HK-2 (cell line): Measurements from ENCODE around the gene DLGAP4.

Source experiments
- DNase-seq: peaks from one replicate; pipeline ENCODE4 v3.0.0-alpha.2; 2018; ENCODE audit not compliant: unreplicated experiment

Gene DLGAP4, protein sequence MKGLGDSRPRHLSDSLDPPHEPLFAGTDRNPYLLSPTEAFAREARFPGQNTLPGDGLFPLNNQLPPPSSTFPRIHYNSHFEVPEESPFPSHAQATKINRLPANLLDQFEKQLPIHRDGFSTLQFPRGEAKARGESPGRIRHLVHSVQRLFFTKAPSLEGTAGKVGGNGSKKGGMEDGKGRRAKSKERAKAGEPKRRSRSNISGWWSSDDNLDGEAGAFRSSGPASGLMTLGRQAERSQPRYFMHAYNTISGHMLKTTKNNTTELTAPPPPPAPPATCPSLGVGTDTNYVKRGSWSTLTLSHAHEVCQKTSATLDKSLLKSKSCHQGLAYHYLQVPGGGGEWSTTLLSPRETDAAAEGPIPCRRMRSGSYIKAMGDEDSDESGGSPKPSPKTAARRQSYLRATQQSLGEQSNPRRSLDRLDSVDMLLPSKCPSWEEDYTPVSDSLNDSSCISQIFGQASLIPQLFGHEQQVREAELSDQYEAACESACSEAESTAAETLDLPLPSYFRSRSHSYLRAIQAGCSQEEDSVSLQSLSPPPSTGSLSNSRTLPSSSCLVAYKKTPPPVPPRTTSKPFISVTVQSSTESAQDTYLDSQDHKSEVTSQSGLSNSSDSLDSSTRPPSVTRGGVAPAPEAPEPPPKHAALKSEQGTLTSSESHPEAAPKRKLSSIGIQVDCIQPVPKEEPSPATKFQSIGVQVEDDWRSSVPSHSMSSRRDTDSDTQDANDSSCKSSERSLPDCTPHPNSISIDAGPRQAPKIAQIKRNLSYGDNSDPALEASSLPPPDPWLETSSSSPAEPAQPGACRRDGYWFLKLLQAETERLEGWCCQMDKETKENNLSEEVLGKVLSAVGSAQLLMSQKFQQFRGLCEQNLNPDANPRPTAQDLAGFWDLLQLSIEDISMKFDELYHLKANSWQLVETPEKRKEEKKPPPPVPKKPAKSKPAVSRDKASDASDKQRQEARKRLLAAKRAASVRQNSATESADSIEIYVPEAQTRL

DNA sequence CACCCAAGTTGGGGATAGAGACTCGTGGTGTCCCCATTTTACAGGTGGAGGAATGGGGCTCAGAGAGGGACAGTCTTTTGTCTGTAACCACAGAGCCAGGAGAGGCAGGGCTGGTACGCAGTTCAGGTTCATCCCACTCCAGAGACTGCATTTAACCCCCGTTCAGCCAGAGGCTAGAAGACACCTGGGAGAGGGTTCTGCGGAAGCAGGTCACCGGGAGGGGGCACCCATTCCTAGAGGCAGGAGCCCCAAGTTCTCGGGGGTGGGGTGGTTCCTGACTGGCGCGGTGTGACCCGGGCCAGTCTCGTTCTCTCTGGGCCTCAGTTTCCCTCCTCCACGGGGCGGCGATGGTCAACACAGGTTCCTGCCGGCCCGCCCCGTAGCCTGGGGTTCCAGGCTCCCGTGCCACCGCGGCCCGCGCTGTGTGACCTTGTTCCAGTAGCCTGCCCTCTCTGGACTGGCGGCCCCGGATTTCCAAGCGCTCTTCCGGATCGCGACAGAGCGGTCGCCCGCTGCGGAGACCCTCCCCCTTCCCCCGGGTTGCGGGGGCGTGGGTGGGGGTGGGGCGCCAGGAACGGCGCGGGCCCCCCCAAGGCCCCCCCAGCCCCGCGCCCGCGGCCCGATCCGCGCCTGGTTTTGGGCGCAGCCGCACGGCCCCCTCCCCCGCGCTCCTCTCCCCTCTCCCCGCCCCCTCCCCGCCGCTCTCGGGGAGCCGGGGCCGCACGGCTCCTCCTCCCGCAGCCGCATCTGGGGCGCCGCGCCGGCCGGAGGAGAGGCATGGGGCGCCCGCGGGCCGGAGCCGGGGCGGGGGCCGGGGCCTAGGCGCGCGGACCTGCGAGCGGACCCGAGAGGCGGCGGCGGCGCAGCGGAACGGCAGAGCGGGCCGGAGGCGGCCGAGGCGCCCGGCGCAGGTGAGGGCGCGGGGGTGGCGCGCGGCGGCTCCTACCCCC is at the start of gene DLGAP4:
TSS of gene DLGAP4 (plus strand) at position 738 of the 950 bp plus-strand sequence. CDS start 125,379 bp downstream, outside the sequence.
- DNase-seq, result no peak

DNA sequence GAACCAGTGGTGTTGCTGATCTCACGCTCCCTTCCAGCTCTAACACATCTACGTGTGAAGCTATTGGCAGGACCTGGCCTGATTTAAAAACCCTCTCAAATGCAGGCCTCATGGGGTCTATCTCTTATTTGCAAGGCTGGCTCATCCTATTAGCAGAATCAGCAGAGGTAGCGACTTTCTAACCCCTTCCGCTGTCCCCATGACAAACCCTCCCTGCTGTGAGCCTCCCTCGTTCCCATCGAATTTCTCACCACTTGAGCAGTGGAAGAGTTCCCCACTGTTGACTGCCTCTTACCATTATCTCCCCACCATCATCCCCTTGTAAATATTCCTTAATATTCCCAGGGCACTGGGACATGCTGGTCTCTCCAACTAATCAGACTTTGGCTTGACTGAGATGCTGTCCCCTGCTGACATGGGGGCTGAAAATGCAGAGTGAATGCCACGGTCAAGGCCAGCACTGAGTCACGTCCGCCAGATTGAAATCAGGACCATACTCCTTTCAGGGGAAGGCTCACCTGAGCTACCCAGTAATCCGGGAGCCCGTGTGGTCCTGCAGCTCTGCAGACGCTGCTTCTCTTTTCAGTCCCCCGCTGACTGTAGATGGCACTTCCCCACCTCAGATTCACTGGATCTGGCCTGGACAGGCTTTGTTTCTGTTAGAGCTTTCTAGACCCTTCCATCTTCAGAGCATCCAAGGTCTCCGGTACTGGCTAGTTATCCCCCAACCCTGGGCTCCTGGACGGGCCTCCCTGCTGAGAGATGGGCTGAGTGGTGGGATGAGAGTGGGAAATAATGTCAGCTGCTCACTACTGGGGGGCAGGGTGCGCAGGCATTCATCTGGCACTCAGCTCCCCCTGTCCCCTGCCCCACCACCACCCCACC is 46.7 kb upstream of the DLGAP4 start:
- no peak for DNase-seq

DNA sequence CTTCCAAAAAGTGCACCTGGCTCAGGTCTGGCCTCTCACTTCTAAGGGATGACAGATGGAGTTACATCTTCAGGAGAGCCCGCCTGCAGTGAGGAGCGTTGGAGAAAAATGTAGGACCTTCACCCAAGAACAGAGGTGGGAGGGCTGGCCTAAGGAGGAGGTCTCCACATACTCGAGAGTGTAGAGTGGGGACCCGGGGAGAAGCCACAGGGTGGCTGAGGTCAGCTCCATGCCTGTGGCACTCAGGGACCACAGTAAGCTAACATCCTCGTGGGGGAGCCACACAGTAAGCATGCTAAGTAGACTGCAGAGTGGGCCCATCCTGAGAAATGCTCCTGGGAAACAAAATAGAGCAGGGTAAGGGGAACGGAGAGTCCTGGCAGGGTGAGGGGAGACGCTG is 45.8 kb upstream of the DLGAP4 start:
- no peak for DNase-seq

DNA sequence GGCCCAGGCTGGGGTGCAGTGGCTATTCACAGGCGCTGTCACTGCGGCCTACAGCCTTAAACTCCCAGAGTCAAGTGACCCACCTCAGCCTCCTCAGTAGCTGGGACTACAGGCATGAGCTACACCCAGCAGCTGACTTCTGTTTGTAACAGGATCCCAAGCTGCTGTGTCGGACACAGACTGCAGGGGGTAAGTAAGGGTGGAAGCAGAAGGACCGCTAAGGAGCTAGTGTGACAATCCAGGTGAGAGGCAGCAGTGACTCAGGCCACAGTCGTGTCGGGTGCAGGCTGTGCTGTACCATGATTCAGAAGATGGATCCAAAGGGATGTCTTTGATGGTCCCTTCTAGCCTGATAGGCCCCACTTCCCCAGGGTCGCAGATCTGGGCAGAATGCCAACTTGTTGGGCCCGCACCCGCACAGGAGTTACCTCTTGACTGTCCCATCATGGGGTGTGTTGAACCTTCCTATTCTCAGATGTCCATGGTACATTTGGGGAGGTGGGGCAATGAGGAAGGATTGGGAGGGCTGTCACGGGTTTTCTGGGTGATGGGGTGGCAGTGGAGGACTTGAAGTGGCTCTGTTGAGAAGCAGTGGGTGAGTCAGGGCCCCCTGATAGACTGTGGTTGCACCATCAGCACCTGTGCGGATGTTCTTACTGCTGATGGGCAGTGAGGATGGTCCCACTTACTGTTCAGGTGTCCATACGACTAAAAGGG is 44.6 kb upstream of the DLGAP4 start:
- DNase-seq, result no peak

DNA sequence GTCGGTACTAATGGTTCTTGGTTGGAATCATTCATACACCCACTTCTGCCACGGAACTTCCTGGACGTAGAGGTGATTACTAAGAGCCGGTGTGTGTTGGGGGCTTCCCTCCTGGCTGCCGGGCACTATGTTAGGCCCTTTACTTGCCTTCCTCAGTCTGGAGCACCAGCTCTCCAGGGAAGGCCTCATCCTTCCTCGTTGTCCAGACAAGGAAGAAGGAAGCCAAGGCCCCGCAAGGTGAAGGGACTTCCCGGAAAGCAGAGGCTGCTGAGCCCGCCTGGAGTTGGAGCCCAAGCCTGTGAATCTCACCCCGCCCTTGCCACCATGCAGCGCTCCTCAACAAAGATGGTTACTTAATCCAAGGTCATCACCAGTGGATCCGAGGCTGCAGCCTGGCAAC is 43.7 kb upstream of the DLGAP4 start:
- DNase-seq, result no peak

DNA sequence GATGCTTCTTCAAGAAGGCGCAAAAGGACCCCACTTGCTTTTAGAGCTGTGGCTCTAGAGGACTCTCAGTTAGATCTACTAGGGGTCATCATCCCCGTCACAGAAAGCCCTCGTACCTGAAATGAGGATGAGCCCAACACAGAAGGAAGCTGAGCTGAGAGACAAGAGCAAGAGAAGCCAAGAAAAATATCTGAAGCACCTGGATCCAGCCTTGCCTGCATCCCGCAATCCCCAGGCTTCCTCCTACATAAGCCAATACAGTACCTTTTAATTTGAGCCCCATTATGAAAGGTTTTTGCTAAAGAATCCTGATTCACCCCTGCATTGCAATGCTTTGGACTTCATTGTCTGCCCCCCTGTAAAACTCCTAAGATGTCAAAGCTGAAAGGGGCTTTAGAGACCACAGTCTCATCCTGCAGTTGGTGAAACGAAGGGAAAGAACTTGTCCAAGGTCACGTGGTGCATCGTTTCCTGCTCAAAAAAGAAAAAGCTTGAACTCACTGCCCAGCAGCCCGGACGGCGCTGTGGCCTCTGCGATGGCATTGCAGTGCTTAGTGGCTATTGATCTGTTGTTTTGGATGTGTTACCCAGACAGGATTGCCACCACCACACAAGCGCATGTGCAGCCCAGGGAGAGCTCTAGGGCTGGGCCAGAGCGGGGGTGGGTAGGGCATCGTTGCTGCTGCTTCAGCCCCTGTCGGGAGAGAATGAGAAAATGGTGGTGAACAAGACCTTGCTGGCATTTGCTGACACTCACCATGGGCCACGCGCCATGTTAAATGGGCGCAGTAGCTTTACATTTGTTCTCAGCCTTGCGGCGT is 41.5 kb upstream of the DLGAP4 start:
- no peak for DNase-seq

DNA sequence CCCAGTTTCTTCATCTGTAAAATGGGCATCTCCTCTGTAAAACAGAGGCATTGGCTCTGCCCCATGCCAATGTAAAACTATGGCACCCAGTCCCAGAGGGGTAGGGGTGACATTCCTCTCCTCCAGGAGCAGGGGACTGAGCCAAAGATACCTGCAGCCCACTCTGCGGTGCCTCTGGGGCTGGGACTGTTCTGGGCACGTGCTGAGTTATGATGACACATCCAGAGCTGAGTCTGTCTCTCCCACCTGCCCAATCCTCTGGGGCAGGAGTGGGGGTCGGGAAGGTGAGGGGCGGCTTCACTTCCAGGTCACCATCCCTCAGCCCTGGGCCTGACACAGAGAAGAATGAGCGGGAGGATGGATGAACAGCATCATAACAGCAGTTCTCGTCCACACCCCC is 40.0 kb upstream of the DLGAP4 start:
- no peak for DNase-seq

DNA sequence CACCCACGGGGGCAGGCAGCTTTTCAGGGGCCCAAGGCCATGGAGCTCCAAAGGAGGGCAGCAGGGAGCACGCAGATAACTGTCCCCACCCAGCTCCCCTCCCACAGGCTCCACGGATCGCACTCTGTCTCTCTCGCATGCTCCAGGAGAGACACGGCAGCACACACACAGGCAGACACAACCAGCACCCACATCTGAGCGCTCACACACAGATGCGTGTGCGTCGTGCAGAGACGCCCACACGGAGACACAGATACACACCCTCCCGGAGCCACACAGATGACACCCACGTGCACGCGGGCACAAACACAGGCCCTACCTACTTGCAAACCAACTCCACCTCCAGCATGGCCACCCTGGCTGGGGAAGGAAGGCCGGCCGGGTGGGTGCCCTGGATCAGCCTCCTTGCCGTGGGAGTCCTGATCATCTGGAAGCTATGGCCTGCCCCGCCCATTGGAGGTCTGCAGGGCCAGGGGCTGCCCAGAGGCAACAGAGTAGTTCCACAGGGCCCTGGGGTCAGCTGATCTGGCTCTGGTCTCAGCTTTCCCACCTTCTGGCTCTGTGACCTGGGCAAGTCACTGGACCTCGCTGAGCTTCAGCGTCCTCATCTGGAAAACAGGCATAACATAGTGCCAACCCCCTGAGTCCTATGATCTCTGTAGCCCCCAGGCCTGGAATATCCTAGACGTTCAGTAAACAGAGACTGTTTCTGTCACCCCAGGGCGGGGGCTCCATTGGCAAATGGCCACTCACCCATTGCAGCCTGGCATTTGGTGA is 38.3 kb upstream of the DLGAP4 start:
- no peak for DNase-seq

DNA sequence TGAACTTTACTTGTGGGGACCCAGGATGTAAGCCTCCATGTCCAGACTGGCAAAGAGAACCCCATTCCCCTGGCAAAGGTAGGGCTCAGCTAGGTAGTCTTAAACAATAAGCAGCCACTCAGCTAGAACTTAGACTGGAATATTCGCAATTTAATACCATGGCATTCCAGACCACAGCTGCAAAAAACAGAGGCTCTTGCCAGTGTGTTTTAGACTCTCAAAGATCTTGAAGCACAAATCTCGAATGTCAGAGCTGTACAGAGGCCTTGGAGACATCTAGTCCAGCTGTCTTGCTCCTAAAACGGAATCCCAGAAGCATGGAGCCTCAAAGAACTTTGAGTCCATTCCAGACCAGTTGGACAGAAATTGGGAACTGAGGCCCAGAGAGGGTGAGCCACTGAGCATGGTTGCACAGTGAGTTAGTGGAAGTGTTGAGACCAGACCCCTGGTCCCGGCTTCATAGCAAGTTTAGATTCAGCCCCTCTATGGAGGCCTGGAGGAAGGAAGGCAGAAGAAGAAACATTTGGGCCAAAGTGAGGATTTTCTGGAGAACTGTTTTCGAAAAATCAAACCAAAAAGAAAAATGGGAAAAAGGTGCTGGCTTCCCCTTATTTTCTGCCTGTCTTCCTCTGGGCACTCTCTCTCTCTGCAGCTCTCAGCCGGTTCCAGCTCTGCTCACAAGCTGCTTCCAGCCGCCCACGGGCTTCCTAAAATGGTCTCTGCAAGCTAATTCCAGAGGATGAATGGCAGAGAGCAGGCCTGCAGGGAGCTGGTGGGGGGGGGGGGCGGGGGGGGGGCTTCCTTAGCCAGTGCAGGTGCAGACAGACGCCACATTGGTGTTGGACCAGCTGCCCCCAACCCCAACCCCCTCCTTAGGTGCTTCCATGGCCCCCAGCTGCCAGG is 37.4 kb upstream of the DLGAP4 start:
- no peak for DNase-seq

DNA sequence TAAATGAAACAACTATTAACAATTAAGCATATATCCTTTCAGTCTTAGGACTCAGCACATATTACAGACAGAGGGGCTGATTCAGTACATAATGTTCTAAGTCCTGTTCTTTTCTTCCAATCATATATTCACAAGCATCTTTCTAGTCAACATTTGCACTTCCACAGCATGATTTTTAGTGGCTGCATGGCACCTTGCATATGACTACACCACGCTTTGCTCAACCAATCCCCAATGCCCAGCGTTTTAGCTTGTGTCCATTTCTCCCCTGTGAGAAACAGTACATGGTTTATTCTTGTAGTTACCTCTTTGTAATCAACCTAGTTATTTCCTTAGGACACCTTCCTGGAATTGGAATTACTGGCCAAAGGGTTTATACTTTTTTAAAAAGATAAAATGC is 36.6 kb upstream of the DLGAP4 start:
- no peak for DNase-seq

DNA sequence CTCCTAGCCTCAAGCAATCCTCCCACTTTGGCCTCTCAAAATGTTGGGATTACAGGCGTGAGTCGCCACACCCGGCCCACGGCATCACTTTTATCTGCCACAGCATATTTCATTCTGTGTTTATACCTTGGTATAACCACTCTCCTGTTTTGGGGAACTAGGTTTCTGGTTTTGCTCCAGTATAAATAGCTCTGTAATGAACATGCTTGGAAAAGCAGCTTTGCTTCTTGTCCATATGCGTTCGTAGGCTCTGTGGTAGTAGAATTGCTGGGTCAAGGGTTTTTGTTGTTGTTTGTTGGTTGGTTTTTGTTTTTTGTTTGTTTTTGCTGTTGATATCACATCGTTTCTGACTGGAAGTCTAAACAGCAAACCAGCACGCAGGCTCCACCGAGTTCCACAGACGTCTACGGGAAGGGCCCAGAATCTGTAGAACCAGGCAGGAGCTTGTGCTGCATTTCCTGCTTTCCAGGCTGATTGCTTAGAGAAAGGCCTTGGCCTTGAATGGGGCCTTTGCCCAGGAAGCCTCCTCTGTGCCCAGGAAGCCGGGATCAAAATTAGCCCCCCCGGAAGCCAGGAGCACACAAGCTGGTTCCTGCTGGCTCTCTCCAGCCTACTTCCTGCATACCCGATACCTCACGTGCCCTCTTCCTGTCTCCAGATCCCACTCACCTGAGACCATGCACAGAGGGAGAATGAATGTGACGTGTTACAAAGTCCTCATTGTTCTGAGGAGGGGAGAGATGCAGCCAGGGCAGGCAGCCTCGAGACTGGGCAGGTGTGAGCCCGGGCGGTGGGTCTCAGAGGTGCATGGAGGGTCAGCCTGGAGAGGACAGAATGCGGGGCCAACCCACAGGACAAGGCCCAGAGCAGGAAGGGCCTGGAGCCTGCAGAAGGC is 35.1 kb upstream of the DLGAP4 start:
- no peak for DNase-seq

DNA sequence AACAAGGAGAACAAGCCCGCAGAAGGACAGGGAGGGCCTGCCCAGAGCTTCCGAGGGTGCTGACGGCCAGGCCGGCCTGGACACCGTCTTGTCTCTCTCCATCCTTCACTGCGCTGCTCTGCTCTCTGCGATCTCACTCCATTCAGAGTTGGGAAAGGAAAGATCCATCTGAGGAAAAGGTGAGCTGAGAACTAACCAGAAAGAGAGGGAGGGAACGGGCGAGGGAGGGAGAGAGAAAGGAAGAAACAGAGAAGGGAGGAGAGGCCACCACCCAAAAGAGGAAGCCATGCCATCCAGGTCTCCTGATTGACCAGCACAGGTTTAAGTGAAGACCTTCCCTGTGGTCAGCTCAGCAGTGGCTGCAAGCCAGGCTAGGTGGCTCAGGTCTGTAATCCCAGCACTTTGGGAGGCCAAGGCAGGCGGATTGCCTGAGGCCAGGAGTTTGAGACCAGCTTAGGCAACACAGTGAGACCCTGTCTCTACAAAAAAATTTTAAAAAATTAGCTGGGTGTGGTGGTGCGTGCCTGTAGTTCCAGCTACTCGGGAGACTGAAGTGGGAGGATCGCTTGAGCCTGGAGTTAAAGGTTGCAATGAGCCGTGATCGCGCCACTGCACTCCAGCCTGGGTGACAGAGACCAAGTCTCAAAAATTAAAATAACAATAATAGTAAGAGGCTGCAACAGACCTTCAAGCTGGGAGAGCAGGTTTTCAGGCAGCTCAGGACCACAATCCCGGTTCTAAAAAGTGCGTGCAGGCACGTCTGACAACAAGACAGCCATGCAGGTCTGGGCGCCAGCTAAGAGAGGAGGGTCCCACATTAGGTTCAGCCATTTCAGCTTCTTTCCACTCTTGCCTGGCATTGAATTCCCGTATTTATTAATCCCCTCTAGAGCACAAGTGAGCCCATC is 34.2 kb upstream of the DLGAP4 start:
- no peak for DNase-seq

DNA sequence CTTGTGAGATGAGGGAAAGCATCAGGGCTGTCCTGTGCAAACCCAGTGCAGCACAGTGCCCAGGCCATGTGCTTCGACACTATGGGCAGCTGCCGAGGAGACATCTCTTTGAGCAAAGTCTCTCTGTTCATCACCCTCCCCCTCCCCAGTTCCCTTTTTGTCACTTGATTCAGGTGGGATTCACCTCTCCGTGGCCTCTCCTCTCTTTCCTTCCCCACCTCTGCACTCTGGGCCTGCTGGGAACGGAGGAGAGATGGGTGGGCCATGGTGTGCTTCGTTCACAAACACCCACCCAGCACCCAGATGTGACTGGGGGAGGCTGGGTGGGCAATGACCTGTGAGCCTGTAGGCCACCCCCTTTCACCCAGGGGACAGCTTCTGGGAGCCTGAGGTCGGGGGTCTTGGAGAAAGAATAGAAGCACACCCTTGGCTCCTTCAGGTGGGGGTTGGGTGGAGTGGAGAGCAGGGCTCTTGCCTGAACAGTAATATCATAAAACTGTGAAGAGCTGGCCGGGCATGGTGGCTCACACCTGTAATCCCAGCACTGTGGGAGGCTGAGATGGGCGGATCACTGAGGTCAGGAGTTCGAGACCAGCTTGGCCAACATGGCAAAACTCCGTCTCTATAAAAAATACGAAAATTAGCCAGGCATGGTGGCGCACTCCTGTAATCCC is 33.5 kb upstream of the DLGAP4 start:
- no peak for DNase-seq

DNA sequence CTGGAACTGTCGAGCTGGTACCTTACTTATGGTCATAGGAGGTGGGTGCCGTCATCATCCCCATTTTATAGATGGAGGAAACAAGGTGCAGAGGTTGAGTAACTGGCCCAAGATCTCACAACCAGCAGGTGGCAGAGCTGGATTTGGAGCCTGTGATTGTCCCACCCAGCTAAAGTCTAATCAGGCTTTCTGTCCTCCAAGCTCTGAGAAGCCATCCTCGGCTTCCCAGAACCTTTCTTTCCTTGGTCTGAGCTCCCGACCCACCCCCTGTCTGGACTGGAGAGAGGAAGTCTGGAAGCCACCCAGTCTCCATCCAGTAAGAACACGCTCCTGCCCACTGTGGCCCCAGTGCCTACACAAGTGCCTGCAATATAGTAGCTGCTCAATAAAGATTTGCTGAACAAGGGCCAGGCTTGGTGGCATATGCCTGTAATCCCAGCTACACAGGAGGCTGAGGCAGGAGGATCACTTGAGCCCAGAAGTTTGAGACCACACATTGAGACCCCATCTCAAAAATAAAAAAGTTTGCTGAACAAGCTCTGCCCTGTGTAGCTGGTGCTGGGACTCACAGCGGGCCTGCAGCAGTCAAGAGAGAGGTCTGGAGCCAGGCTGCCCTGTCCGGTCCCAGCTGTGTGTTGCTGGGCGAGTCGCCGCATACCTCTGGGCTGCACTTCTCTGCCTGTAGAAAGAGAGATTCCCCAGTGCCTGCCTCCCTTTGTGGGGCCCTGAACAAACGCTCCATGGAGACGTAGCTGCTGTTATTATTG is 32.5 kb upstream of the DLGAP4 start:
- no peak for DNase-seq
